K562 treated with DMSO at 1 percent for 48 hours (cell line): ENCODE results near the gene KLRG1. TPM values are rescaled to one million over a fixed set of nuclear protein-coding genes. Genes with fewer than 3 reads are reported as not detected.

ENCODE experiments used
- total RNA-seq: library from RNA; unstranded; fragments of 300-600 nt; gene quantifications from 2 replicates; pipeline ENCODE4 v1.2.3, GENCODE V29; 2022; ENCODE audit warnings: low replicate concordance; ENCODE audit errors: extremely low read depth

Gene KLRG1
- total RNA-seq: not detected in 2 replicates

DNA sequence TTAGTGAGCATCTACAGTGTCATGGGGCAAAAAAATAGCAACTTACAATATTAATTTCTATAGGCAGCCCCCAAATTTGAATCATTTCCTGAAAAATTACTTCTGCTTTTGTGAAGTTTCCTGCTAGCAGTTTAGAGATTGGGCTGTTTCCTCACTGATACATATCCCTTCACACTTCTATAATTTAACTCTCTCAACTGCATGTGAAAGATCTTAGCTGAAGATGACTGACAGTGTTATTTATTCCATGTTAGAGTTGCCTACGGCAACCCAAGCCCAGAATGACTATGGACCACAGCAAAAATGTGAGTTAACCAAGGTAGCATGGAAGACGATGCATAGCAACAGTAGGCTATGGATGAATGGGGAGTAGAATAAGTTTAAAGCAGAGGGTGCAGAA, at the start of gene KLRG1:
Gene KLRG1 (plus strand): TSS at position 134 of the 400 bp plus-strand sequence. CDS start 90 bp downstream, at position 224.

DNA sequence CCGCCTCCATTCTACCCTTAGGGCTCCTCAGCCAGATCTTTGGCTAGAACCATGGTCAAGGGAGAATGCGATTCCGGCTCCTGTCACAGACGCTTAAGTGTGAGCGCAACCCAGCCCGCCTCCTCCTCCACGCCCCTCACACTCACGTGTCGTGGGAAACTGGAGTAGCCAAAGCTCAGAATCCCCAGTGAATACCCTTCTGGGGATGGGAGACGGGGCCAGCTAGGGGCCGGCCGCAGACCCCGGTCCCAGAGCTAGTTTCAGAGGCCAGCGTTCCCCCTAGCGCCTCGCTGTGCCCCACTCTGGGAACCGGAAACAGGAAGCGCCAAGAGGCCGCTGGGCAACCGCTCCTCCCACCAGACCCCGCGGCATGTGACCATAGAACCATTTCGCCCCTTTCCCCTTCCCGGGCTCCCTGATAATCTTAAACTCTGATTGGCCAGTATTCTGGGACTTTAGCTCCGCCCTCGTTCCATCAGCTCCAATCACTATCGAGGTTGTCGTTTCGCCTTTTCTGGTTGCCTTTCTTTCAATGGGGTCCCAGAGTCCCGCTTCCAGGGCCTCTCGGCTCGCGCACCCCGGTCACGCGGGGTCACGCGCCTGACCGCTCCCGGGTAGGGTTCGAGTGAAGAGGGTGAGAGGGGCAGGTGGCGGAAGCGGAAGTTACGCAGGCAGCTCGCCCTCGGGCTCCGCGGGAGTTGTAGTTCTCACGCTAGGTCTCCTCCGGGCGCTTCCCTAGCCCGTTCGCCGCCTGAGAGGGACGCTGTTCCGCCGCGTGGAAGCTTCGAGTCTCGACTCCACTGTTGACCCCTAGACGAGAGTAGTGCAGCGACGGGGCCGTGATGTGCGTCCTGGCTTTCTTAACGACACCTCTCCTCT, 39.8 kb upstream of the KLRG1 start, which contains the start of gene M6PR:
Gene M6PR (minus strand): TSS at position 304 of the 879 bp plus-strand sequence. CDS start 3,241 bp downstream, outside the sequence.

Other genes starting within 250 kb of the KLRG1 start
- not detected in 2 replicates for gene A2ML1, start 166.9 kb upstream of the KLRG1 start, total RNA-seq
- not detected in 2 replicates for gene PHC1, start 75.0 kb upstream of the KLRG1 start, total RNA-seq
- not detected in 2 replicates for gene M6PR, start 39.9 kb upstream of the KLRG1 start, total RNA-seq
- not detected in 2 replicates for gene A2M, start 126.4 kb downstream of the KLRG1 start, total RNA-seq
- gene PZP, start 218.8 kb downstream of the KLRG1 start, total RNA-seq: not detected in 2 replicates